ACHN (cell line): Measurements from ENCODE around the gene AK2.
"Not testable (repeated sequence)": the region's sequence is repeated elsewhere in the genome, so short reads cannot be mapped to it uniquely, and the experiment has no call there.

Source experiments
- DNase-seq: peaks from one replicate; pipeline ENCODE4 v3.0.0-alpha.2; 2015
- in situ Hi-C: cut with HindIII; loops from 2 replicates; pipeline ENCODE4 v1.10.0; 2017; ENCODE audit warnings: low sequenced_read_pairs, low pct_ligation_motif_present, low pct_unique_long_range_greater_than_20kb

The AK2 gene

DNA sequence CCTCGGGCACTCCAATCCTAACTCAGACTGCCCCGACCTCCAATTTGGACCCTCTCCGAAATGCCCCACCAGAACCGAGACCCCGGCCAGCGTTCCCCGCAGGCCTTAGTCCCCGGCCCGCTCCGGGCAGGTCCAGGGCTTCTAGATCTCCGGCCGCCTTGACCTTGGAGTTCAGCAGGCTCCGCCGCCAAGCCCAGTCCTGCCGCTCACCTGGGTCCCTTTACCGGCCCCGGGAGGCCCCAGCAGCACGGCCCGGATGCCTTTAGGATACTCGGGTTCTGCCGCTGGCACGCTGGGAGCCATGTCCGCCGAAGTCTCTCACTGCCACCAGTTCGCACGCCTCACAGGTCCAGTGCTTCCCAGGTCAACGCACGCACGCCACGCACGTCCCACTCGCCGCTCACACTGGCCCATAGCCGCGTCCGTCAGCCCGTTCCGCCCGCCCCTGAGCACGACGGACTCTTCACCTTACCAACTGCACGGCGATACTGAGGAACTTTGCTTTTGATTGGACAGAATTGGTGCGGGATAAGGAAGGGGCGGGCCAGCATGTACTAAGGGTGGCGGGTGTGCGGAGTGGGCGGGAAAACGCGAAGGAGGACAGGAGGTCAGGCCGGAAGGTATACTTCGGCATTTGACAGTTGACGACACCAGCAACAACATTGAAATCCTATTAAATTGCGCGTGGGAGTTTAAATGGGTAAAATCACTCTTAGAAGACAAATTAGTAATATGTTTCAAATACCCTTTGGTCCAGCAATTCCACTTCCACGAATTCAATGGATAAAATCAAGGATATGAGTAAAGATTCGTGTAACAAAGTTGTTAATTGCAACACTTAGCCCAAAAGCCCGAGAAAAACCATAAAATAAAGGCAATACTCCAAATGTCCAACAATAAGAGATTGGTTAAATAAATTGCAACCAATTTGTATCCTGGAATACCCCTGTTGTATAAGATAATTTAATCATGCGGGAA, at the start of gene AK2:
Gene AK2, minus strand, starts transcription at position 358 of the 978 bp plus-strand sequence. Its CDS starts 55 bp downstream, at position 303.
- peak; percentile 96 for DNase-seq
- in situ Hi-C loops = no loop called here

DNA sequence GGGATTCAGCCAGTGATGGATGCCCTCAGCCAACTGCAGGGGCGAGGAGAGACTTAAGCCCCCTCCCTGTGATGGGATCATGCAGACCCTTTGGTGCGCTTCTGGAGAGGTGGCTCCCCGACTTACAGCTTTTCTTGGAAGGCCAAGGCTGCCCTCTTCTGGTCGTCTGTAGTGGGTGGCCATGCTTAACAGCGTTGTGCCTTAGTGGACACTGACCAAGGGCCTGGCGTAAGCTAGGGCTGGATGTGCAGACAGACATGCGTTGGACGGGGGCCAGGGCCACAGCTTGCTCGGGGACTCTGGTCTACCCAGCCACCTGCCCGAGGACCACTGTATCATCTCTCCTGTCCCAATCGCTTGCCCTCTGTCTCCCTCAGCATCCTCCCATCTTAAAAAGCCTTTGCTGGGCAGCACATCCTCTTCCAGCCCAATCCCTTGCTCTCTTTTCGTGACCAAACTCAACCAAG, 49.7 kb upstream of the AK2 start:
- DNase-seq = peak; percentile 59
- in situ Hi-C loops = no loop called here

DNA sequence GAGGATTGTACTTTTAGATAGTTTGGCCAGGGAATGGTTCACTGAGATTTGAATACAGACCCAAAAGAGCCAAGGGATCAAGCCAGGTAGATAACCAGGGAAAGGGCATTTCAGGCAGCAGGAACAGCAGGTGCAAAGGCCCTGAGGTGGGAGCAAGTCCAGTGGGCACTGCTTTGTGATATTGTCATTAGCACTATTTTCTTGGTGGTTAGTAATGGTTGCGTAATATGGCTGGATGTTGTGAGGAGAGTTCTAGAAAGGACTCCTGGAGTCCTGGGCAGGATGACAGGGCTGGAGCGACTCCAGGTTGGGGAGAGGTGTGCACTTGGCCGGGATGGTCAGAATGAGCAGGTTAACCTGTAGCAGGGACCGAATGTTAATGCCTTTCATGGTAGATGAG, 48.6 kb upstream of the AK2 start:
- in situ Hi-C loops = no loop called here
- no peak for DNase-seq

GRCh38 chr1:33082575-33083108, 46.0 kb upstream of the AK2 start:
- in situ Hi-C loops = no loop called here
- no peak for DNase-seq

GRCh38 chr1:33081554-33082305, 45.0 kb upstream of the AK2 start:
- DNase-seq = no peak
- in situ Hi-C loops = no loop called here

DNA sequence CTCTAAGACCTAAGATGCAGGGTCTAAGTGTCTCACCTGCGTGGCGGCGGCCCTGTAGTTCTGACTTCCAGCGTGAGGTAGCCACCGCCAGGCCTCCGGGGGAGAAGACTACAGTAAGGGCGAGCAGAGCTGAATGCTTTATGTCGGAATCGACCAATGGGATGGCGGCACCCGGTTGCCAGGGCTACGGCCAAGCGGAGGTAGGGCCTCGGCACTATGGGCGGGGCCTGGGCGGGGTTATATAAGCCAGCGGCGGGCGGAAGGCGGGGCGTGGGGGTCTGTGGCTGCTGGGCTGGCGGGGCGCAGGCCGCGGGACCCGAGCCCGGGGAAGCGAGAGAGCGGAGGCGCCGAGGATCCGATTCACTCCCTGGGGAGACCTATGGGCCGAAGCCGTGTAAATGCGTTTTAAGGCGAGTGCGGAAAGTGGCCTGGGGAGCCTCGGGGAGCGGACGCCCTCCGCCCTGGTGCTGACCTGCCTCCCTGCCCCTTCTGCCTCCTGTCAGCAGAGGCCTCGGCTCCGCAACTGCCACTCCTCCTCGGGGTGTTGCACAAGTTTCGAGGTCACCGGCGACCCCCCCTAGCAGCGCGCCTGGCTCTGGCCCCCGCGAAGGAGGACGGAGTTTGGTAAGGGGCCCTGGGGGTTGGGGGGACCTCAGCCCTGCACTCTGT, 44.3 kb upstream of the AK2 start, which contains the start of gene AZIN2:
Gene AZIN2, plus strand, starts transcription at position 269 of the 669 bp plus-strand sequence. CDS start 1,097 bp downstream, outside the sequence.
- peak; percentile 92 for DNase-seq
- in situ Hi-C loops = no loop called here

DNA sequence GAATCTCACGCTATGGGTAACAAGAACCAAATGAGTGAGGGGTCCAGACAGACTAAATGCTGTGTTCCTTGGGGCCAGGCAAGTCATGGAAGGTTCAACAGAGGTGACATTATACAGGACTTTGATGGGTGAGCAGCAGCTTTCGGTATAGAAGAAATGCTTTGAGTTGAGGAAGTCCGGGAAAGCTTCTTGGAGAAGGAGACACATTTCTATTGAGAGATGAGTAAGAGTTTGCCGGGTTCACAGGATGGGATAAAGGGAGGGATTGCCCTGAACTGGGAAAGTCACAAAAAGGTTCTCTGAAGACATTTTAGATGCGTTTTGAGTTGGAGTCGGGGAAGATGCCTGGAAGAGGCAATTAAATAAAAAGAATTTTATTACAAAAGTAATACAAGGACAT, 43.7 kb upstream of the AK2 start:
- in situ Hi-C loops = no loop called here
- no peak for DNase-seq

GRCh38 chr1:33078030-33078591, 41.4 kb upstream of the AK2 start:
- DNase-seq = no peak
- in situ Hi-C loops = no loop called here

GRCh38 chr1:33074193-33074945, 37.7 kb upstream of the AK2 start:
- in situ Hi-C loops = no loop called here
- DNase-seq = no peak

- in situ Hi-C loops = no loop called here
- no peak for DNase-seq
These were observed 36.0 kb upstream of the AK2 start for GRCh38 chr1:33072707-33073106.

GRCh38 chr1:33070628-33071027, 33.9 kb upstream of the AK2 start:
- no peak for DNase-seq
- in situ Hi-C loops = no loop called here

DNA sequence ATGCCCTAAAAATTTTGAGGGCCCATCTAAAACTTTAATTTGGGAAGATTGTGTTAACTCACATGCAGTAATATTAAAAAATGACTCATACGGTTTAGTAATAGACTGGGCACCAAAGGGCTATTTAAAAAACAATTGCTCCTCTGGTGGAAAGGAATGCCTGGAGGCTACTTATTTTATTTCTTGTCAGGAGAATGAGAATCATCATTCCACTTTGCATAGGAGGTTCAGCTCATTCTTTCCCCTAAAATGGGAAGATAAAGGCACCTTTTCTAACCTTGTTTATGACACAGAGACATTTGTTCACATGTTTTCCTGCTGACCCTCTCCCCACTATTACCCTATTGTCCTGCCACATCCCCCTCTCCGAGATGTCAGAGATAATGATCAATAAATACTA, 31.4 kb upstream of the AK2 start:
- DNase-seq, in situ Hi-C loops: not testable (repeated sequence)

- DNase-seq, in situ Hi-C loops: not testable (repeated sequence)
These were observed 29.8 kb upstream of the AK2 start for GRCh38 chr1:33066477-33066876.

DNA sequence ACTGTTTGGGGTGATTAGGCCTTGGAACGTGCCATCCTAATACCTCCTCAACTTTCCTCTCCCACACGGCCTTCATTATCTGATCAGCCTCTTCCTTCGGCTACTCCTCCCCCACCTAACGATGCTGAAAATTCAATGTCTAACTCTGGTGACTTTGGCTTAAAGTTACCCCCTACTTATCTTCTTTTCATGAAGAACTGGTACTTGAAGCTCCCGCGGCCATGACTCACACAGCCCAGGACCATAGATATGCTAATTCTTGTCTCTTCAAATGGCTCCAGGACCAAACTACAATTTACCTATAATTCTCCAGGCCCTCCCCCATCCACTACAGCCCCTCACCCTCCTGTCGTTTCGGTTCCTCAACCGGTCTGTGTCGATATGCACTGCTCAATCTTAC, 28.6 kb upstream of the AK2 start:
- no peak for DNase-seq
- in situ Hi-C loops = no loop called here

DNA sequence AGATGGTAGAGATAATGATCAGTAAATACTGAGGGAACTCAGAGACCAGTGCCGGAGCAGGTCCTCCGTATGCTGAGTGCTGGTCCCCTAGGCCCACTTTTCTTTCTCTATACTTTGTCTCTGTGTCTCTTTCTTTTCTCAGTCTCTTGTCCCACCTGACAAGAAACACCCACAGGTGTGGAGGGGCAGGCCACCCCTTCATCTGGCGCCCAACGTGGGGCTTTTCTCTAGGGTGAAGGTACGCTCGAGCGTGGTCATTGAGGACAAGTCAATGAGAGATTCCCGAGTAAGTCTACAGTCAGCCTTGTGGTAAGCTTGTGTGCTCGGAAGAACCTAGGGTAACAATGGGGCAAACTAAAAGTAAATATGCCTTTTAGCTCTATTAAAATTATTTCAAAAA, 27.6 kb upstream of the AK2 start:
- DNase-seq, in situ Hi-C loops: not testable (repeated sequence)

GRCh38 chr1:33061834-33062233, 25.2 kb upstream of the AK2 start:
- DNase-seq = no peak
- in situ Hi-C loops = no loop called here

- no peak for DNase-seq
- in situ Hi-C loops = no loop called here
These were observed 23.9 kb upstream of the AK2 start for GRCh38 chr1:33060579-33061083.
